Testis (tissue), 3 donors: ENCODE results near the gene RASL10B. TPM values are rescaled to one million over a fixed set of nuclear protein-coding genes. Genes with fewer than 3 reads are reported as not detected.

Experiments
- DNase-seq: peaks from one replicate; pipeline ENCODE4 v3.0.0-alpha.2; 2019
- H3K27ac ChIP-seq, 2 donors: fragments of 200-600 bp; sonication (generic); one replicate each; pipeline ENCODE4 v1.5.1; 2019
- H3K27me3 ChIP-seq: fragments of 200-600 bp; sonication (generic); one replicate; pipeline ENCODE4 v1.5.1; 2019
- H3K36me3 ChIP-seq: fragments of 200-600 bp; sonication (generic); one replicate; pipeline ENCODE4 v1.5.1; 2017; ENCODE audit warnings: low read depth; ENCODE audit errors: missing control alignments
- H3K4me1 ChIP-seq: fragments of 200-600 bp; sonication (generic); one replicate; pipeline ENCODE4 v1.5.1; 2019
- H3K4me3 ChIP-seq, 2 donors: fragments of 200-600 bp; sonication (generic); one replicate each; pipeline ENCODE4 v1.5.1; 2017 to 2019
- H3K9me3 ChIP-seq: fragments of 200-600 bp; sonication (generic); one replicate; pipeline ENCODE4 v1.5.1; 2017
- CTCF ChIP-seq, 3 experiments: fragments of 450-650 bp in 2 of 3; fragments of 200-600 bp in 1 of 3; sonication (generic) in 1 of 3; IDR thresholded peaks; one replicate each; pipeline ENCODE4 v1.5.1; 2016 to 2019; ENCODE audit warnings: antibody characterized with exemption in 3 of 3, mild to moderate bottlenecking in 2 of 3, moderate library complexity in 1 of 3
- POLR2A ChIP-seq: fragments of 450-650 bp; IDR thresholded peaks from one replicate; pipeline ENCODE4 v1.6.1; 2017; ENCODE audit warnings: antibody characterized with exemption, mild to moderate bottlenecking, moderate library complexity
- WGBS, 2 donors: methylation state at CpG; one replicate each; pipeline ENCODE4 v1.1.5; 2018; 5-methylcytosine and 5-hydroxymethylcytosine counted together
- intact Hi-C: fragments of 100-400 bp; cut with DNase I; formaldehyde crosslinking; loops from one replicate; pipeline ENCODE4 v1.15.1; 2023; ENCODE audit warnings: low total_unique reads
- polyA plus RNA-seq: library from polyadenylated mRNA; stranded (reverse); fragments of 350-450 nt; fragmentation: Illumina TruSeq; extraction: RNeasy Lipid Tissue Mini Kit (QIAGEN cat#74804); gene quantifications from one replicate; pipeline ENCODE4 v1.2.3, GENCODE V29; 2014; ENCODE audit warnings: low read depth, low replicate concordance; ENCODE audit not compliant: insufficient read depth
- total RNA-seq, 2 donors: library from RNA; depleted of rRNA; stranded (reverse); fragments of >200 nt; gene quantifications; one replicate each; pipeline ENCODE4 v1.2.3, GENCODE V29; 2016

RASL10B gene
- total and polyA plus RNA-seq, 3 donors from 2014 or later: 2.5 to 4.8 (median 3.8) TPM

DNA sequence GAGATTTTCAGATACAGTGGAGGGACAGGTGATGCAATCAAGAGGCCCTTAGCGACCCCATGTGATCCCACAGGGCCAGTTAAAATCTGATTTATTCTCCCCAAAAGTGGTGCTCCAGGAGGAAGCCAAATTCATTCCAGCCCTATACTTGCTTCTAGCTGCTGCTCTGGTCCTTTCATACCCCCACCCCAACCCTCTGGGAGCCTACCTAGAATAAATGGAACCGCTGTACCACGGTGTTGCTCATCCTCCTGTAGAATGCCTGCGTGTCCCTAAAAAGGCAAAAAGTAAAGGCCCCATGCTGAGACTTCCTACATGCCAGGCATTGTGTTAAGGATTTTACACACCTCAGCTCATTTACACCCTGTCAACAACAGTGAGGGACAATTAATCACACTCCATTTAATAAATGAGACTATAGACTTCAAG is 2.0 kb upstream of the RASL10B start:
- H3K4me1 ChIP-seq: peaks cover 6% of the 10 kb centered on the region
- H3K9me3 ChIP-seq: no peaks in the 10 kb centered on the region
- intact Hi-C loops: no loop called here
- WGBS, 2 donors: 85 to 87% methylated on average over 4 of the region's 4 CpGs
- TF ChIP-seq POLR2A (no peak), CTCF (IDR thresholded peaks at IDR 0.05) (no peak)
- H3K27me3 ChIP-seq: no peaks in the 10 kb centered on the region
- H3K36me3 ChIP-seq: no peaks in the 10 kb centered on the region
- no peak overlapping the region for H3K4me3 ChIP-seq
- DNase-seq: no peak
- H3K27ac ChIP-seq: no peak overlapping the region

DNA sequence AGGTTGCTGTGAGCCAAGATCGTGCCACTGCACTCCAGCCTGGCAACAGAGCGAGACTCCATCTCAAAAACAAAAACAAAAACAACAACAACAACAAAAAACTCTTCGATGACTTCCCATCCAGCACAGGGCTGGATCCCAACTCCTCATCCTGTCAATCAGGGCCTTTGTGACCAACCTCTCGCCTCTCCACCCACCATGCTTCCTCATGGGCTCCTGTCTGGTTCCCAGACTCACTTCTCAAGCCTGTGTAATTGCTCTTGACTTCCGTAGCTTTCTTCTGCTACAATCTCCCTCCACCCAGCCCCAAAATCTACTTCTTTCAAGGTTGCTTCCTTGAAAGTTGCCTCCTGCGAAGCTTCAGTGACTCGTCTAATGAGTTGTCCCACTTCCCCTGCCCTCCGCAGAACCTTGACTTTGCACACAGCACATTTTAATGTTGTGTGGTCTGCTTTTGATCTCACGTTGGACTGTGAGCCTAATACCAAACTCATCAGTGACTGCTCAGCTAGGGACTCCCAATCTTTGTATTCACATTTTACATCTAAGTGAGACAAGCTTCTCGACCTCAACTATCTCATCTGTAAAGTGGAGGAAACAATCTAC is 936 bp upstream of the RASL10B start:
- Histone ChIP-seq H3K4me1 (peaks cover 6% of the 10 kb centered on the region), H3K27ac (no peak overlapping the region), H3K36me3 (no peaks in the 10 kb centered on the region), H3K9me3 (no peaks in the 10 kb centered on the region), H3K4me3 (no peak overlapping the region), H3K27me3 (no peaks in the 10 kb centered on the region)
- intact Hi-C loops: no loop called here
- 80 to 84% methylated on average over 10 of the region's 10 CpGs for WGBS, 2 donors
- no peak for TF ChIP-seq POLR2A
- no peak for TF ChIP-seq CTCF (IDR thresholded peaks at IDR 0.05)
- no peak for DNase-seq

DNA sequence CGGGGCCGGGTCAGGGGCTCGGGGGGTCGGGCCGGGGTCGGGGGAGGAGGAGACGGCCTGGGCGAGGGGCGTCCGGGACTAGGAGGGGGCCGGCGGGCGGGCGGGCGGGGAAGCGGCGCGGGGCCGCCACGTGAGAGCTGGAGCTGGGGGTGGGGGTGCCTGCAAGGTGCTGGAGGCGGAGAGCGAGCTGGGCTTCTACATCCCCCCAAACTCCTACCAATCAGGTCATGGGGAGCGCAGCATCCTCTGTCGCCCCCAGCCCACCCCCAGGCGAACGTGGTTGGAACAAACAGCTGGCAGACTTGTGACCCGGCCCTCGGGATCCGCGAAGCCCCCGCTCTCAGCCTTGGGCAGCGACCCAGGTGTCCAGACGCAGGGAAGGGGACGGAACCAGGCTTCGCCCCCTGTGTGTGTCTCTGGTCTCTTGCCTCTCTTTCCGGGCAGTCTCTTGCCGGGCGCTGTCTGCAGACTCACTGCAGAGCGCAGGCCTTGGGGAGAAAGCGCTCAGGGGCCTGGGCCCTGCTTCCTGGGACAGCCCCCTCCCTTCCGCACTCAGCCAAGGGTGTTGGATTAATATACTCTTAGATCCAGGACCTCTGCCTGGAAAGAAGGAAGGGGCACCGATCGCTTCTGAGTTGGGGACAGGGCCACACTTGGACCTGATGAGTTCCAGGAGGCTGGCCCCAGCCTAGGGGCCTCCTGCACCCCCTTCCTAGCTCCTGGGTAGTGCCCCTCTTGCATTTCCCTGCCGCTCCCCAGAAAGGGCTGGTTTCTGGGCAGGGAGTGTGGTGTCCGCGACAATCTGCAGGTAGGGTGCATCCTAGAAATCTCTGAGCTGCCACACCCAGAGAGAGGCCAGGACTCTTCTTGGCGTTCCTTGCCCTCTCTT is 722 bp downstream of the RASL10B start:
- Histone ChIP-seq H3K9me3 (no peaks in the 10 kb centered on the region), H3K27me3 (no peaks in the 10 kb centered on the region), H3K4me3 (peak overlapping the region; percentile 66 to 67), H3K27ac (no peak overlapping the region), H3K36me3 (no peaks in the 10 kb centered on the region), H3K4me1 (peaks cover 6% of the 10 kb centered on the region)
- DNase-seq: no peak
- TF ChIP-seq POLR2A (no peak), CTCF (IDR thresholded peaks at IDR 0.05) (no peak)
- intact Hi-C loops: no loop called here
- 18 to 22% methylated on average over 15 to 47 of the region's 47 CpGs for WGBS, 2 donors

GRCh38 chr17:35732806-35733136 is 1.3 kb downstream of the RASL10B start:
- H3K27me3 ChIP-seq: no peaks in the 10 kb centered on the region
- H3K9me3 ChIP-seq: no peaks in the 10 kb centered on the region
- TF ChIP-seq CTCF (IDR thresholded peaks at IDR 0.05) (no peak), POLR2A (no peak)
- no peak overlapping the region for H3K27ac ChIP-seq
- no peak overlapping the region for H3K4me3 ChIP-seq
- H3K4me1 ChIP-seq: peaks cover 6% of the 10 kb centered on the region
- intact Hi-C loops: no loop called here
- WGBS, 2 donors: 78 to 91% methylated on average over 1 of the region's 1 CpG
- no peaks in the 10 kb centered on the region for H3K36me3 ChIP-seq
- no peak for DNase-seq
